KOPT-K1 (cell line): Measurements from ENCODE around the gene HBS1L.

Experiments used
- H3K27ac ChIP-seq: fragments of 200-600 bp; sonication (generic); 2 replicates; pipeline ENCODE4 v1.5.1; 2016; ENCODE audit warnings: antibody characterized with exemption, mild to moderate bottlenecking, low read depth, low read length; ENCODE audit not compliant: poor library complexity, severe bottlenecking
- H3K36me3 ChIP-seq: fragments of 200-600 bp; sonication (generic); 2 replicates; pipeline ENCODE4 v1.5.1; 2017; ENCODE audit warnings: antibody characterized with exemption, mild to moderate bottlenecking, low read length, moderate library complexity; ENCODE audit not compliant: insufficient read depth
- H3K9me3 ChIP-seq: fragments of 200-600 bp; sonication (generic); 2 replicates; pipeline ENCODE4 v1.5.1; 2017; ENCODE audit warnings: antibody characterized with exemption, low read length, mild to moderate bottlenecking; ENCODE audit not compliant: insufficient read depth, poor library complexity, severe bottlenecking

Gene HBS1L

DNA sequence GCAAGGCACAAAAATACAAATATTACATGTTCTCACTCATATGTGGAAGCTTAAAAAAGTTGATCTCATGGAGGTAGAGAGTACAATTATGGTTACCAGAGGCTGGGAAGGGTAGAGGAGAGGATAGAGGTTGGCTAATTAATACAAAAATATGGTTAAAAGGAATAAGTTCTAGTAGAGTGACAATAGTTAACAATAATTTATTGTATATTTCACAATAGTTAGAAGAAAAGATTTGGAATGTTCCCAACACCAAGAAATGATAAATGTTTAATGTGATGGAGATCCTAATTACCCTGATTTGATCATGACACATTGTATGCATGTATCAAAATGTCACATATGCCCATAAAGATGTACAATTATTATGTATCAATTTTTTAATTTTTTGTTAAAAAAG, 106.5 kb downstream of the HBS1L start:
- peaks cover 3% of the 10 kb centered on the region for H3K9me3 ChIP-seq
- no peak overlapping the region for H3K27ac ChIP-seq
- no peaks in the 10 kb centered on the region for H3K36me3 ChIP-seq

DNA sequence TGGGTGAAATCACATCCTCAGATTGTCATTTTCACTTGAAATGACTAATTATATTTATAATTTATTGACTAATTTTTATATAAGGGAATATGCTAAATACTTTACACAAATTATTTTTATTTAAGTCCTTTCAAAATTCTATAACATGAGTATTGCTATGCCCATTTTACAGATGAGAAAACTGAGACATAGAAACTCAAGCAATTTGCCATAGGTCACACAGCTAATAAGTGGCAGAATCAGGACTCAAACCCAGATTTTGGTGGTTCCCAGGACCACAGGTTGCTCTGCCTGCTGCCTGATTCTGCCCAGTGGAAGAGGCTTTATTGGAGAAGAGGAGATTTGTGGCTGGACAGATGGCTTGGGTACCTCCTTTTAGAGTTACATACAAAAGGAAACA, 109.6 kb downstream of the HBS1L start:
- no peaks in the 10 kb centered on the region for H3K36me3 ChIP-seq
- no peak overlapping the region for H3K27ac ChIP-seq
- H3K9me3 ChIP-seq = peaks cover 3% of the 10 kb centered on the region

DNA sequence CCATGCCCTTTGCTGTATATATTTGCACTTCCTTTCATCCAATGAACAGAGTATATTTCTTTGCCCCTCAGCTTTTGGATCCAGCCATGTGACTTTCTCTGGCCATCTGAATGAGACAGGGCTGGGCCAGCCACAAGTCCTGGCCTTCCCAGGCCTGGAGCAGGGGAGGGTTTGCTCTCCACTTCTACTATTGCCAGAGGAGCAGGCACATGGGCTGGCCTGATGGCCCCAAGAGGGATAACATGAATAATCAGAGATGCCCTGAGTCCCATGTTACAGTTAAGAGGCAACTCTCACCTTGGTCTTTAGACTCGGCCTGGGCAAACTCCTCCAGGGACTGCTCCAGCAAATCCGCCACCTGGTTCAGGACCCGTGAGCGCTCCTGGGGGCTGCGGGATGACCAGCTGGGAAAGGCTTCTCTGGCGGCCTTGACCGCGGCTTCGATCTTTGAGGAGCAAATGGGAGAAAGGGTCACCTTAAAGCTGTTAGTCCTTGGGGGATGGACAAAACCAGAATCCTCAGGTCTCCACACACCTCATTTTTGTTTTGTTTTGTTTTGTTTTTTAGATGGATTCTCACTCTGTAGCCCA, 111.0 kb downstream of the HBS1L start:
- H3K9me3 ChIP-seq = peaks cover 3% of the 10 kb centered on the region
- H3K27ac ChIP-seq = no peak overlapping the region
- no peaks in the 10 kb centered on the region for H3K36me3 ChIP-seq

DNA sequence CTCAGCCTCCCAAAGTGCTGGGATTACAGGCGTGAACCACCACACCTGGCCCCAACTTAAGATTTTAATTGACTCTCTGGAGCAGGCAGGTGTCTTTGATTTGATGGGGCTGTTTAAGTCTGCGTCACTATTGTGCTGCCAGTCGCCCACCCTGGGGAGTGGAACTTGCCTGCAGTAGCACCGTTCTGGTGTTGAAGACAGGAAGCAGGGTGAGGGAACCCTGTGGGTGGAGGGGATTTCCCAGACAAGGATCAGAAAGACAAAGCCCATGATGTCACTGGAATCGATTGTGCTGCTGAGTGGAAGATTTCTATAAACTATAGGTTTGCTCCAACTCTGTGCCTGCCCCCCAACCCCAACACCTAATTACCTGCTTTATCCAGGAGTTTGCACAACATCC, 115.7 kb downstream of the HBS1L start:
- no peak overlapping the region for H3K27ac ChIP-seq
- H3K36me3 ChIP-seq = no peaks in the 10 kb centered on the region
- no peaks in the 10 kb centered on the region for H3K9me3 ChIP-seq

DNA sequence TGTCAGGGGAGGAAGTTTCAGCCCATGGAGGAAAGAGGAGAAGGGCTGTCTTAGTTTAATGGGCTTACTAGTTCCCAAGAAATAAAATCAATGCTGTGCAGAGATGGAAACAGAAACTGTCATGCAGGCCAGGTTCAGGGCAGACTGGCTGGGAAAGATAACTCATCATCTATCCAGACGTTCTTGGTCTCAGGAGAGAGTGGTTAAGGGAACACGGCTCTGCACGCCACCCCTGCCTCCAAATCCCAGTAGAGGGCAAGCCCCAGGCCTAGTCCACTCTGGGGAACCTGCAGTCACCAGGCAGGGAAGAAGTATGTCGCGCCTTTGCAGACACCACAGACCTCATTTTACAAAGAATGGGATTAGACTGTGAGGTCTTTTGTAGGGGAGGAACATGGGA, 117.2 kb downstream of the HBS1L start:
- Histone ChIP-seq H3K36me3 (no peaks in the 10 kb centered on the region), H3K27ac (no peak overlapping the region)

DNA sequence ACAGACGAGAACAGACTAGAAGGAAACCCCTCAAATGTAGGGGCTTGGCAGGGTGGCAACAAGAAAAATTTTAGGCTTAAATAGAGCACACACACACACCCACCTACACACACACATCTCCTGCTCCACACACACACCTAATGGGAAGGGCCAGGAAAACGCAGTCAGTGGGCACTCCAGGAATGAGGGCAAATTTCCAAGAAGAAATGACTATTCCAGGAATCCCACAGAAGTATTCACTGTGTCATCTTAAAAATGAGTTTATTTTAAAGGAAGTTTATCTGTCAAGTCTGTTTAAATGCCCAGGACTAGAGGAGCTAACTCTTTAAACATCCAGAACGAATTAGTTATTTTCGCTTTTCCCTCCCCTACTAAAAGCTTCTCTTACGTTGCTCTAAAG, 117.7 kb downstream of the HBS1L start:
- Histone ChIP-seq H3K27ac (no peak overlapping the region), H3K9me3 (no peaks in the 10 kb centered on the region), H3K36me3 (no peaks in the 10 kb centered on the region)

More for the DNA sequence above, 117.2 kb downstream of the HBS1L start:
- no peaks in the 10 kb centered on the region for H3K9me3 ChIP-seq

DNA sequence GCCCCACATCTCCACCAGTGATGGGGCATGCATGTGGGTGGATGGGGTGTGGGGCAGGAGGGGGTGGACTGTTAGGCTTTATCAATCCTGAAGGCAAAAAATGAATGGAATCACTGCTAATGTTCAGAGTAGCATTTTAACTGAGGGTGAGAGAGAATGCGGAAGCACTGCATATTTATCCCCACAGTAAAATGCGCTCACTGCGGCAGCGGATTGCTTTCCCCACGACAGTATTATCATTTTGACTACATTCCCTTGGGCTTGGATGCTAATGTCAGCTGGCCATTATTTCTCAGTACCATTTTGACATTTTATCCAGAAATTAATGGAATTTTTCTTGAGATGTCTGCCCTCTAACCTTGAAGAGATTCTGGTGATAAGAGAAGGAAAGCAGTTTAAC, 118.1 kb downstream of the HBS1L start:
- no peaks in the 10 kb centered on the region for H3K36me3 ChIP-seq
- H3K27ac ChIP-seq = no peak overlapping the region

DNA sequence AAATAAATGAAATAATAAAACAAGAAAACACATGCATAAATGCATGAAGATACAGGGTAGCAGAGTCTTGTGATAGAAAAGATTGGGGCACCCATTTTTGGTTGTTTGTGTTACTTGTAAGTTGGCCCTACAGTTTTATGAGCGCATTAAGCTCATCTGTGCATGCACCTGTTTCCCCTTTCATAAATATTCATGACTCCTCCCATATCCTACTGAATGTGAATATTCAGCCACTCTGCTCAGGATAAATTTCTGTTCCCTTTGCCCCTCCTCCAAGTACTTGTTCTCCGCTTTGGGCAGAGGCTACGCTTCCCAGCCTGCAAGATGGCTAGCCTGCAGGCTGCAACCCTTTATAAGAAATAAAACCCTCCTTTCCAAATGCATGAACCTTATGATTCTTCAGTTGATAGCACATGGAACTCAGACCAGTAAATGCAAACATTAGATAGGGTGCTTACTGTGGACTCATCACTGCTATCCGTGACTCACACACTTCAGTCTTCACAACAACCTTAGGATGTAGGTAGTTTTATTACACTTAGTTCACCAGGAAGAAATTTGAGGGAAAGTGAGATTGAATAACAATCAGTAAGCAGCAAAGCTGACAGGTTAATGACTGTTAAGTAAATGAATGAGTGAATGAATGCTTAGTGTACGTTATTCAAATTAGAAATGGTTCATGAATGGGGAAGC, 119.7 kb downstream of the HBS1L start:
- no peak overlapping the region for H3K27ac ChIP-seq
- H3K9me3 ChIP-seq = no peaks in the 10 kb centered on the region

More for the DNA sequence above, 118.1 kb downstream of the HBS1L start:
- no peaks in the 10 kb centered on the region for H3K9me3 ChIP-seq

DNA sequence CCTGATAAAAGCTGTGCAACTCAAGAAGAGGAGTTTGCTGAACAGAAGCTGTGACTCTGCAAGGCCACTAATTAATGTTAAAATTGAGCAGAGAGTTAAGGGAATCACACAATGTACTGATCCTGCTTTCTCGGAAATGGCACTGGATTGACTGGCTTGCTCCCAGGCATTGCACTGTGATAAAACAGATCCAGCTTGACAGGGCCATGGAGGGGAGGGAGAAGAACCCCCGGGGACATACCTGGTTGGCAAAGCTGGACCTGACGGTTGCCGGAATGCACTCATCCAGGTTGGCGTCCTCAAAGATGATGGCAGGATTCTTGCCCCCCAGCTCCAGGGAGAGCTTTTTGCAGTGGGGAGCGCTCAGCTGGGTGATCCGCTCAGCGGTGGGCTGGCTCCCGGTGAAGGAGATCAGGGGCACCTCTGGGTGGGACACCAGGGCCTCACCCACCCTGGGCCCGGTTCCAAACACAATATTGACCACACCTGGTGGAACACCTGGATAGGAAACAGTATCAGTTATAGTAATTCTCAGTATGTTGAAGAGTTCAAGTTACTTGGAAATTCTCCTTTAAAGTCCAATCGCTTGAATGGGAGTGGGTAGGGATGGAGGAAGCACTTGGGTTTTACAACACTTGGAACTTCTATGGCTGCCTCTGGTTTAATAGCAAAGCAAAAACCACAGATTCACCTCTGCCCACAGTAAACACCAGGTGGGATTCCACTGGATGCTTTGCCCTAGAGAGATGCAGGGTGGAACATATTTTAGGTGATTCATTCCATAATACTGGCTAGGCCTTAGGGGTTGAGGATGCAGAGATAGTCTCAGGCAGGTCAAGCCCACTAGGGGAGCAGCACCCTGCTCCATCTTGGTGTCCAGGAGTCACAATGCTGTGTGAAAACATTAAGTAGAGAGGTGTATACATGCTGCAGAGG, 121.8 kb downstream of the HBS1L start:
- no peaks in the 10 kb centered on the region for H3K36me3 ChIP-seq

More for the DNA sequence above, 119.7 kb downstream of the HBS1L start:
- no peaks in the 10 kb centered on the region for H3K36me3 ChIP-seq

DNA sequence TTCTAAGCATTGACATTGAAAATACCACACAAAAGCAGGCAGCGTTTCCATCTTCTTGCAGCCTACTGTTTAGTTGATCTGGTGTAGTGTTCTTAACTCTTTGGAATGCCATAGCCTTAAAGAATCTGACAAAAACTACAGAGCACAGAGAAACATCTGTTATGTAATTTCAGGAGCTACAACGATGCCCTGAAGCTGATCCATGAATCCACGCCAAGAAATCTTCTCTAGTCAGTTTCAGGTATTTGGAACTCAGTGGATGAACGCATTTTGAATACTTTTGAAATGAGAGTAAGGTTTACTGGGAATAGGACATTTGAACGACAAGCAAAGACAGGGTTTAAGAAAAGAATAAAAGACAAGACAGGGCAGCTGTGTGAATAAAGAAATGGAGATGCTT, 122.5 kb downstream of the HBS1L start:
- Histone ChIP-seq H3K27ac (no peak overlapping the region), H3K36me3 (no peaks in the 10 kb centered on the region), H3K9me3 (no peaks in the 10 kb centered on the region)

More for the DNA sequence above, 121.8 kb downstream of the HBS1L start:
- H3K9me3 ChIP-seq = no peaks in the 10 kb centered on the region
- H3K27ac ChIP-seq = no peak overlapping the region

DNA sequence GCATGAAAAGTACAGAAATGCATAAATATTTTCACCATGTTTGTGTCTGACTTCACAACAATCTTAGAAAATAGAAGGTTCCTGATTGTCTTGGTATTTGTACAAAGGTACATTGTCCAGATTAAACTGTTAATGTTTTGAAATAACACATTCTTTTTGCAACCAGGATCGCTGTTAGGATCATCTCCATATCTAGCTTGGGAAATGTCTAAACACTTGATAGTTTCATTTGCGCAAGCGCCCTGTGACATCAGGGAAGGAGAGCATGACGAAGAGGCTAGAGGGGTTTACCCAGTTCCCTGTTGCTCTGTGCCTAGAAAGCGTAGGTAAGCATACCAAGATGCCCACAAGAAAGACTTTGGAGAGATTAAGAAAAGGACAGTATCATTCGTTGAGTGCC, 124.2 kb downstream of the HBS1L start:
- Histone ChIP-seq H3K36me3 (no peaks in the 10 kb centered on the region), H3K9me3 (no peaks in the 10 kb centered on the region), H3K27ac (no peak overlapping the region)

DNA sequence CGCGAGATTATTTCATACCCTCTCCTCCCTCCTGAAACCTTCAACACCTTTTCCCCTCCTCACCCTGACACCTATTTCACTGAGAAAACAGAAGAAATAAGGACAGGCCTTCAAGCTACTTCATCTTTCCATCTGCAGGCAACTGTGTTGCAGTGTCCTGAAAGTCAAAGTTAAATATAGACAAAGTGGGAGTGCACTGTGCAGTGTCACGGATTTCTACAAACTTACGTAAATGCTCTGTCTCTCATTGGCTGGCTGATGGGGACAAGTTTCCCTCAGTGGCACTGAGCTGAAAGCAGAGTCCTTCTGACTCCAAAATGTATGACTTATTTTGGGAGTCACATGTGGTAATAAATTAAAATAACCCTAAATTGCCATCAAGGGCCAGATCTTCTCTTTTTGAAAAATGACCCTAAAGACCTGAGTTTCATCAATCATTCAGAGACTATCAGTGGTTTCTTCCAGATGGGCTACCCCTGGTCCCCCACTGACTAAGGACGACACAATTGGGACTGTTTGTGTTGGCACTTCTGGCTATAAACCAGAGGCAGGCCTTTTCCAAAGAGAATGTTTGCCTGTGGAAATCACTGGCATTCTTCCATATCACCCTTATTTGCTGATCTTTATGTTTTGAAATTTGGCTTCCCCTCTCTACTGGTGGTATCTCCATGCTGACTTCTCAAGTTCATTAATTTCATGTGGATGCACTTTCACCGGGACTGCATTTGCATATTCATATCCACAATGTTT, 126.3 kb downstream of the HBS1L start:
- H3K9me3 ChIP-seq = no peaks in the 10 kb centered on the region
- no peaks in the 10 kb centered on the region for H3K36me3 ChIP-seq
- H3K27ac ChIP-seq = no peak overlapping the region

DNA sequence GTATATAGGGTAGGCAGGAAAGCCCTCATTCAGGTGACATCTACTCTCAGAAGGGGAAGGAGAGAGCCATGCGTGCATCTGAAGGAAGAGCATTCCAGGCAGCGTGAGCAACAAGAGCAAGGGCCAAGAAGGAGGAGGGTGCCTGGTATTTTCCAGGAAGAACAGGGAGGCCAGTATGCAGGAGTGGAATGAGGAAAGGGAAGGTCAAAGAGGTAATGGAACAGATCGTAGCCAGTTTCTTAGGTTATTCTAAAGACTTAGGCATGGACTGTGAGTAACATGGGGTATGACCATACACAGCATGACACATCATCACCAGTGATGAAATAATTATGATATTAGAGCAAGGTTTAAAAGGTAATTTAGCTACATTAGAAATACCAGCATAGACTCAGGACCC, 128.8 kb downstream of the HBS1L start:
- Histone ChIP-seq H3K36me3 (no peaks in the 10 kb centered on the region), H3K27ac (no peak overlapping the region), H3K9me3 (no peaks in the 10 kb centered on the region)

DNA sequence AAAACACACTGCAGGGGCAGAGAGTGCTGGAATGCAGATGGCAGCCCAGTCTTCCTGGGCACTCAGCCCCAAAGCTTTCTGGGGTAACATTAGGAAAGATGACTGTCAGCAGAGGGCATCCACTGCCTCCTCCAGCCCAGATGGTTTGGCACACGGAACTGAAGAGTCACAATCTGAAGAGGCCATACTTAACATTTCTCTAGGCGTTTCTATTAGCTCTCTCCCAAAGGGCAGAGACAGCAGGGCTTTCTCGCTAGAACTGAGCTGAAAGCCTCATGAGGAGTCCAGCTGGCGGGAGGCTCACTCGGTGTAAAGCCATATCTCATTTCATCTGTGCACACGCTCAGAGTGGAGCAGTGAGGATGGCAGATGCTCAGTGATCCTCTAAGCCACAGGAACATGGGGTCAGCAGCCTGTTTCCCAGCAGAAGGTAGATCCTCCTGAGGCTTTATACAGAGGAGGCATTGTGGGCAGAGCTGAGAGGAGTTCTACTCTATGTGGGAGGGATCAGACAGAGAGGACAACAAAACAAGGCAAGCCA, 132.8 kb downstream of the HBS1L start:
- H3K27ac ChIP-seq = no peak overlapping the region
- H3K36me3 ChIP-seq = no peaks in the 10 kb centered on the region
- H3K9me3 ChIP-seq = no peaks in the 10 kb centered on the region
